IMR-90 (cell line): Measurements from ENCODE around the gene BCL7A. TPM values are rescaled to one million over a fixed set of nuclear protein-coding genes. Genes with fewer than 3 reads are reported as not detected.

Experiments used
- ATAC-seq: fragments of 200-7000 bp; cut with Tn5 transposase; 2 replicates; pipeline ENCODE4 v1.9.1; 2020; ENCODE audit warnings: low read depth, mild to moderate bottlenecking, moderate library complexity
- Bru-seq: library from RNA; stranded (reverse); fragments of 400-500 nt; gene quantifications from one replicate; lab custom pipeline; 2021; lab: Mats Ljungman, UMichigan
- BruChase-seq, 2 experiments: library from RNA; stranded (reverse); fragments of 400-500 nt; gene quantifications; one replicate each; lab custom pipeline; 2021; lab: Mats Ljungman, UMichigan
- BruUV-seq: library from RNA; stranded (reverse); fragments of 400-500 nt; replicated peaks from 2 replicates; lab custom pipeline; 2021; lab: Mats Ljungman, UMichigan
- CTCF ChIA-PET: fragments of 300-600 bp; formaldehyde crosslinking; extraction: SDS; loops from one replicate; lab custom pipeline; 2021; ENCODE audit warnings: antibody characterized with exemption; lab: Yijun Ruan, JAX
- POLR2A ChIA-PET: fragments of 300-600 bp; sonication (Branson Sonifier 250); formaldehyde crosslinking; loops from one replicate; lab custom pipeline; 2022; ENCODE audit warnings: antibody characterized with exemption; ENCODE audit not compliant: unreplicated experiment; lab: Charles Lee
- DNase-seq: peaks from one replicate; pipeline ENCODE4 v3.0.0; 2013
- H2AFZ ChIP-seq: replicated peaks from 2 replicates; pipeline ENCODE3; 2013; ENCODE audit warnings: low read length, mild to moderate bottlenecking; ENCODE audit not compliant: poor library complexity
- H2AK5ac ChIP-seq: 2 replicates; pipeline ENCODE4 v1.6.1; 2013; ENCODE audit warnings: low read depth, low read length, inconsistent platforms
- H2AK9ac ChIP-seq: replicated peaks from 2 replicates; pipeline ENCODE3; 2013; ENCODE audit warnings: mild to moderate bottlenecking, low read depth, low read length, moderate library complexity; ENCODE audit not compliant: poor library complexity
- H2BK120ac ChIP-seq: 2 replicates; pipeline ENCODE4 v1.6.1; 2013; ENCODE audit warnings: low read depth, low read length, inconsistent platforms
- H2BK15ac ChIP-seq: 3 replicates; pipeline ENCODE4 v1.6.1; 2013; ENCODE audit warnings: low read depth, low read length, inconsistent platforms
- H2BK20ac ChIP-seq: 2 replicates; pipeline ENCODE4 v1.6.1; 2013; ENCODE audit warnings: low read depth, mild to moderate bottlenecking, inconsistent platforms, low read length, moderate library complexity
- H2BK5ac ChIP-seq: 2 replicates; pipeline ENCODE4 v1.6.1; 2013; ENCODE audit warnings: mild to moderate bottlenecking, low read depth, low read length, inconsistent platforms; ENCODE audit not compliant: poor library complexity, severe bottlenecking
- H3K14ac ChIP-seq: replicated peaks from 2 replicates; pipeline ENCODE4 v1.6.1; 2013; ENCODE audit warnings: low read depth, low read length, inconsistent platforms
- H3K18ac ChIP-seq: 2 replicates; pipeline ENCODE4 v1.6.1; 2013; ENCODE audit warnings: low read depth, low read length, control low read depth
- H3K23ac ChIP-seq: 2 replicates; pipeline ENCODE4 v1.6.1; 2013; ENCODE audit warnings: low read depth, low read length, inconsistent platforms
- H3K27ac ChIP-seq: 2 replicates; pipeline ENCODE4 v1.5.1; 2013; ENCODE audit warnings: mild to moderate bottlenecking, control low read depth, low read length; ENCODE audit not compliant: insufficient read depth
- H3K27me3 ChIP-seq: 2 replicates; pipeline ENCODE4 v1.6.1; 2013; ENCODE audit warnings: low read length; ENCODE audit not compliant: control insufficient read depth, insufficient read depth
- H3K36me3 ChIP-seq: 2 replicates; pipeline ENCODE4 v1.6.1; 2013; ENCODE audit warnings: low read length, mixed read lengths; ENCODE audit not compliant: control insufficient read depth, insufficient read depth
- H3K4ac ChIP-seq: 2 replicates; pipeline ENCODE4 v1.6.1; 2013; ENCODE audit warnings: low read depth, low read length, inconsistent platforms
- H3K4me1 ChIP-seq: 2 replicates; pipeline ENCODE4 v1.6.1; 2013; ENCODE audit warnings: low read length, mixed read lengths; ENCODE audit not compliant: control insufficient read depth, insufficient read depth
- H3K4me2 ChIP-seq: 2 replicates; pipeline ENCODE4 v1.6.1; 2013; ENCODE audit warnings: low read depth, mild to moderate bottlenecking, control low read depth, low read length, moderate library complexity
- H3K4me3 ChIP-seq: 2 replicates; pipeline ENCODE4 v1.5.1; 2013; ENCODE audit warnings: low read depth, mild to moderate bottlenecking, control low read depth, low read length, moderate library complexity; ENCODE audit not compliant: insufficient read depth
- H3K56ac ChIP-seq: 2 replicates; pipeline ENCODE4 v1.6.1; 2013; ENCODE audit warnings: low read length, inconsistent platforms; ENCODE audit not compliant: insufficient read depth; ENCODE audit errors: extremely low read depth
- H3K79me1 ChIP-seq, 2 experiments: 2 replicates each; pipeline ENCODE4 v1.6.1; 2013; ENCODE audit warnings: low read length in 2 of 2, inconsistent platforms in 1 of 2, low read depth in 1 of 2
- H3K9ac ChIP-seq: 2 replicates; pipeline ENCODE4 v1.6.1; 2013; ENCODE audit warnings: low read depth, low read length, control low read depth
- H3K9me1 ChIP-seq: 2 replicates; pipeline ENCODE4 v1.6.1; 2013; ENCODE audit warnings: low read length, inconsistent platforms; ENCODE audit not compliant: insufficient read depth
- H3K9me3 ChIP-seq: 2 replicates; pipeline ENCODE4 v1.6.1; 2013; ENCODE audit warnings: low read length; ENCODE audit not compliant: control insufficient read depth, insufficient read depth
- H4K20me1 ChIP-seq: 2 replicates; pipeline ENCODE4 v1.6.1; 2013; ENCODE audit warnings: low read length, inconsistent platforms; ENCODE audit not compliant: insufficient read depth
- H4K5ac ChIP-seq: 2 replicates; pipeline ENCODE4 v1.6.1; 2013; ENCODE audit warnings: mild to moderate bottlenecking, low read depth, low read length, control low read depth
- H4K8ac ChIP-seq, 2 experiments: 2 replicates each; pipeline ENCODE4 v1.6.1; 2013; ENCODE audit warnings: low read depth in 2 of 2, low read length in 2 of 2, control low read depth in 1 of 2, inconsistent platforms in 1 of 2
- H4K91ac ChIP-seq: 2 replicates; pipeline ENCODE4 v1.6.1; 2013; ENCODE audit warnings: low read depth, low read length, inconsistent platforms; ENCODE audit not compliant: insufficient read depth
- MAFK ChIP-seq: IDR thresholded peaks from 2 replicates; pipeline ENCODE4 v1.6.1; 2012; ENCODE audit warnings: low read depth, low read length, improper control_type of control experiment
- MAZ ChIP-seq: IDR thresholded peaks from 2 replicates; pipeline ENCODE4 v1.6.1; 2012; ENCODE audit warnings: low read depth, mild to moderate bottlenecking, low read length, improper control_type of control experiment, moderate library complexity, borderline replicate concordance
- WGBS, 2 experiments: methylation state at CpG; one replicate each; pipeline versions ENCODE4 v1.1.5 to v1.1.7; 2013; ENCODE audit warnings: missing lambda C conversion rate in 2 of 2; ENCODE audit not compliant: insufficient read length in 1 of 2; ENCODE audit errors: extremely low coverage in 2 of 2; 5-methylcytosine and 5-hydroxymethylcytosine counted together
- dilution Hi-C: fragments of 300-500 bp; cut with HindIII; formaldehyde crosslinking; loops from one replicate; pipeline ENCODE4 v1.14.3; 2018; ENCODE audit warnings: low sequenced_read_pairs; ENCODE audit not compliant: unreplicated experiment
- in situ Hi-C: fragments of 300-500 bp; cut with MboI; formaldehyde crosslinking; loops from 3 replicates; pipeline ENCODE4 v1.14.3; 2019; ENCODE audit warnings: low sequenced_read_pairs, inconsistent platforms, mixed read lengths
- intact Hi-C: fragments of 100-400 bp; cut with micrococcal nuclease; formaldehyde crosslinking; loops from 2 replicates; pipeline ENCODE4 v1.10.0; 2022
- long read RNA-seq: library from polyadenylated mRNA; unstranded; transcript quantifications from one replicate; pipeline ENCODE4 v2.0.0, GENCODE V29; 2021; ENCODE audit not compliant: unreplicated experiment
- polyA plus RNA-seq, 3 experiments: library from polyadenylated mRNA; depleted of rRNA; stranded (reverse); fragments of >200 nt; gene quantifications; 2 replicates each; pipeline ENCODE4 v1.2.3, GENCODE V29; 2012; ENCODE audit warnings: low replicate concordance in 1 of 3
- total RNA-seq: library from RNA; depleted of rRNA; stranded (reverse); fragments of >200 nt; gene quantifications from 2 replicates; pipeline ENCODE4 v1.2.3, GENCODE V29; 2012; rRNA removed

BCL7A gene
- total RNA-seq (5.6 and 6.1 TPM in 2 replicates), polyA plus RNA-seq (2012; rRNA removed) (7.9 and 8.6 TPM in 2 replicates), Bru-seq, nascent RNA (percentile 50 among the genes with signal in this experiment), BruChase-seq, experiment 1, labeled RNA remaining after a 6-hour chase (percentile 47 among the genes with signal in this experiment), BruChase-seq, experiment 2, labeled RNA remaining after a 2-hour chase (percentile 45 among the genes with signal in this experiment)
- polyA plus RNA-seq (2012; cell fraction: cytosol; rRNA removed): 6.7 and 7.3 TPM in 2 replicates
- 6.3 and 6.4 TPM in 2 replicates for polyA plus RNA-seq (2012; cell fraction: nucleus; rRNA removed; ENCODE audit: low replicate concordance)
- long read RNA-seq, full-length matches to known transcripts: 4 of 4 reads
- long read RNA-seq, partial matches to known transcripts: 0 of 4 reads
- long read RNA-seq, other reads (novel, unspliced or antisense): 0 of 4 reads

DNA sequence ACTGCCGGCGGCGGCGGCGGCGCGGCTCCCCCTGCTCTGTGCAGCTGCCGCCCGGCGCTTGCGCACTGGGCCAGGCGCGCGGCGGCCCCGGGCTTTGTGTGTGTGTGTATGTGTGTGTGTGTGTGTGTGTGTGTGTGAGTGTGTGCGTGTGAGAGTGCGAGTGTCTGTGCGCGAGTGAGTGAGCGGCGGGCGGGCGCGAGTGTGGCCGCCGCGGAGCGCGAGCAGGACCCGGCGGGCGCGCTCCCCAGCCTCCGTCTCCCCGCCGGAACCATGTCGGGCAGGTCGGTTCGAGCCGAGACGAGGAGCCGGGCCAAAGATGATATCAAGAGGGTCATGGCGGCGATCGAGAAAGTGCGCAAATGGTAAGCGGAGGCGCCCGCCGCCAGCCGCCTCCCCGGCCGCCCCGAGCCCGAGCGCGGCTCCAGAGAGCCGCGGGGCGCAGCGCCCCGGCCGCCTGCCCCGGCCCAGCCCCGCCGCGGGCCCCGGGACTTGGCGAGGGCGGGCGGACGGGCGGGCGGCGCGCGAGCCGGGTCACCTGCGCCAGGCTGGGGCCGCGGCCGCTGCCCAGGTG, at the start of gene BCL7A:
BCL7A (plus strand) TSS at position 63 of the 571 bp plus-strand sequence; CDS start at position 271, 208 bp downstream.
- DNase-seq (peak; percentile 74), ATAC-seq (peak; percentile 81)
- peak within 1 kb of the TSS; percentile 60 for H2AK9ac ChIP-seq
- peak within 1 kb of the TSS; percentile 66 for H3K4me3 ChIP-seq
- H2BK20ac ChIP-seq: no peak within 1 kb of the TSS
- no TSS peak for BruUV-seq
- H4K5ac ChIP-seq: no peak within 1 kb of the TSS
- peak within 1 kb of the TSS; percentile 41; the same call in 1 of the 2 replicates for H4K91ac ChIP-seq
- H3K79me1 ChIP-seq: peaks cover 12 to 42% of the 10 kb centered on the region in 2 experiments
- dilution Hi-C loops: no loop called here
- H3K9me1 ChIP-seq: peaks cover 3% of the 10 kb centered on the region
- intact Hi-C loops: loop anchor here (1.0 to 5.0 kb wide), 3 partner anchors 67 to 225 kb away; no protein-coding TSS in a partner anchor
- peak within 1 kb of the TSS; percentile 84 for H3K23ac ChIP-seq
- H3K9ac ChIP-seq: peak within 1 kb of the TSS; percentile 63
- ChIA-PET CTCF (no interaction called here), POLR2A (no interaction called here)
- H4K8ac ChIP-seq: peak within 1 kb of the TSS; percentile 55 to 60; a peak in 3 of 4 replicates
- H3K36me3 ChIP-seq: no peaks in the 10 kb centered on the region
- in situ Hi-C loops: no loop called here
- H3K4ac ChIP-seq: peak within 1 kb of the TSS; percentile 30; the same call in 1 of the 2 replicates
- H2BK120ac ChIP-seq: no peak within 1 kb of the TSS; the same call in 1 of the 2 replicates
- H3K56ac ChIP-seq: no peak within 1 kb of the TSS
- no peaks in the 10 kb centered on the region; the same call in 1 of the 2 replicates for H3K9me3 ChIP-seq
- peak within 1 kb of the TSS; percentile 30 for H3K14ac ChIP-seq
- WGBS, 2 experiments: 1% methylated on average over 36 of the region's 83 CpGs; no CpG with 5 or more reads in 1 of the 2 experiments
- peaks cover 13% of the 10 kb centered on the region for H3K4me1 ChIP-seq
- H2BK5ac ChIP-seq: peak within 1 kb of the TSS; percentile 15
- 0 out of 2 replicates have a peak within 1 kb of the TSS, but pooled peaks have one; percentile 10 for H2AK5ac ChIP-seq
- no peak within 1 kb of the TSS for H3K18ac ChIP-seq
- peak within 1 kb of the TSS; percentile 67 for H3K27ac ChIP-seq
- H3K27me3 ChIP-seq: no peaks in the 10 kb centered on the region
- H2AFZ ChIP-seq: peak within 1 kb of the TSS; percentile 90
- H3K4me2 ChIP-seq: peak within 1 kb of the TSS; percentile 87
- H4K20me1 ChIP-seq: peaks cover 8% of the 10 kb centered on the region
- H2BK15ac ChIP-seq: no peak within 1 kb of the TSS
- TF ChIP-seq MAZ (peak; percentile 38; the same call in 1 of the 2 replicates), MAFK (no peak)
